Pulmonary artery endothelial cell (primary cell): Measurements from ENCODE around the gene PDGFC. TPM values are rescaled to one million over a fixed set of nuclear protein-coding genes. Genes with fewer than 3 reads are reported as not detected.

Source experiments
- DNase-seq: peaks from one replicate; pipeline ENCODE4 v3.0.0-alpha.2; 2011; ENCODE audit warnings: low read depth, low spot score
- total RNA-seq: library from RNA; depleted of rRNA; stranded (reverse); fragments of >200 nt; gene quantifications from 2 replicates; pipeline ENCODE4 v1.2.3, GENCODE V29; 2014

The PDGFC gene
- total RNA-seq, 1 donor from 2014 or later, result 11.7 TPM

DNA sequence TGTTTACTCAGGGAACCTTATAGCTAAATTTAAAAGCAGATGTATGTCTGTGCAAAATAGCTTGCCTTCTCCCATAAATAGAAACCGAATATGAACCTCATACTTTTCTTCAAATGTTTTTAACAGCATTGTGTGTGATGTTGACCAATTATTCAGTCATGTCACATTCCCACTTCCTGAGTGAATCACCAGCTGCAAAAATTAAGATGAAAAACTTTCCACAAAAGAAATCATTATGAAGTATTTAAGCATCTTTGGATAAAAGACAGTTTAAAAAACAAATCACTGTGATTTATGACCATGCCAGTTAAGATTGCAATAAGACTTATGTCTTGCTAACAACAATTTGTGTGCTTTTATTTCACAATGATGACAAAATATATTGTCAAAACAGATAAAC, 220.1 kb downstream of the PDGFC start:
- DNase-seq, result peak; percentile 19

DNA sequence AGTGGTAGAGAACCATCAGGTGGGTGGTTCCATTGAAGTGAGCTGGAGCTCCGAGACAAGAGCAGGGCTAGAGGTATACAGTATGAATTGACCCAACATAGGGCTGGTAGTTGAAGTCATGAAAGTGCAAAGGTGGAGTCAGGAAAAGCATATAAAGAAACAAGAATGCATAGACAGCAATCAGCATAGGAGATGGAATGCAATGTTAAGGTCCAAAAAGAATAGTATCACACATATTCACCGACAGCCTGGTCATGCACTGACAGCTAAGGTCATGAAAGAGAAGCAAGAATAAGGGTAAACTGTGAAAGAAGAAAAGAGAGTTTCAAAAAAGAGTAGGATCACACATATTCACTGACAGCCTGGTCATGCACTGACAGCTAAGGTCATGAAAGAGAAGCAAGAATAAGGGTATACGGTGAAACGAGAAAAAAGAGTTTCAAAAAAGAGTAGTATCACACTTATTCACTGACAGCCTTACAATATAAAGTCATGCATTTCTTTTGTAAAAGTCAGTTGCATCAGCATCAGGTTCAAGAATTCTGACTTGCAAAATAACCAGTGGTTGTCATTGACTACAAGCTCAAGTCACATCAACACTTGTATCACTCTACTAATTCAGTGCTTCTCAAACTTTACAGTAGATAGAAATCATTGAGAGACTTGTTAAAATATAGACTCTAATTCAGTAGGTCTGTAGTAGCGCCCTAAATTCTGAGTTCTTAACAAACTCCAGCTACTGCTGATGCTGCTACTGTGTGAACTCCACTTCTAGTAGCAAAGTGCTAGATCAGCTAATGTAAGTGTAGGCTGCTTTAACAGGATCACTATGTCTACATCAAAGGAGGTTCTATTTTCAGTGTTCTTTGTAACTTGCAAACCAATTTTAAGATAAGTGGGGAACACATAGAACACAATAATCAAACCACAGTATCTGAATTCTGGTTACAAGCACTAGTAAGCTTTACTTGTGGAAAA, 221.9 kb downstream of the PDGFC start:
- no peak for DNase-seq

DNA sequence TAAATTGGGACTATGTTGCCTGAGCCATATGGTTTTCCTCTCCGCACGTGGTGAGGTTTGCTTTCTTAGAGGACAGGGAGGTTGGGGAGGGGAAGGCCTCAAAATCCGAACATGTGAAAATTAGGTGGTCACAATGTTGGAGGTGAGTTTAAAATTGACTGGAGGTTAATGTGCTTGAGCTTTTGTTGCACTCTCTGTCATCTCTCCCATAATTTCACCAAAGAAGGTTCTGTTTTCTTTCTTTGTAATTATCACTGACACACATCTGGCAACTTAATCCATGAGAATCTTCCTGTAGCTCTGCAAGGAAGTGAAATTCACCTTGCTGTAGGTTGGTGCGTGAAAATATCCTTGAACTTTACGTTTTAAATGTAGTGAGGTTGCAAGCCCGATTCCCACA, 225.5 kb downstream of the PDGFC start:
- no peak for DNase-seq

DNA sequence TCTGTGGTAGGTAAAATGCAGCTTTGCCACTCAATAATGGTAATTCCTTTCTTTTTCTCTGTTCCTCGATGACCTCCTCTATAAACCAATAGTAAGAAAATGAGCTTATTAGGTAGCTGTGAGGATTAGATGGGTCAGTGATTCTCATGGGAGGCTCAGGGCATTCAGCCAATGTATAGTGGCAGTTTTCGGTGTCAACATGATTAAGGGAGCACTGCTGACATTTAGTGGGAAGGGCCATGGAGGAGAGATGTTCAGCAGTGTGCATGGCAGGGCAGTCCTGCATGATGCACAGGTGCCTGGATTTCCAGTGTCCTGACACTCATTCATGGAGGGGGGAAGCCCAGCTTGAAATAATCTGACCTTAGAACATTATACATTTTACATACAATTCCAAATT, 232.8 kb downstream of the PDGFC start:
- DNase-seq, result no peak

DNA sequence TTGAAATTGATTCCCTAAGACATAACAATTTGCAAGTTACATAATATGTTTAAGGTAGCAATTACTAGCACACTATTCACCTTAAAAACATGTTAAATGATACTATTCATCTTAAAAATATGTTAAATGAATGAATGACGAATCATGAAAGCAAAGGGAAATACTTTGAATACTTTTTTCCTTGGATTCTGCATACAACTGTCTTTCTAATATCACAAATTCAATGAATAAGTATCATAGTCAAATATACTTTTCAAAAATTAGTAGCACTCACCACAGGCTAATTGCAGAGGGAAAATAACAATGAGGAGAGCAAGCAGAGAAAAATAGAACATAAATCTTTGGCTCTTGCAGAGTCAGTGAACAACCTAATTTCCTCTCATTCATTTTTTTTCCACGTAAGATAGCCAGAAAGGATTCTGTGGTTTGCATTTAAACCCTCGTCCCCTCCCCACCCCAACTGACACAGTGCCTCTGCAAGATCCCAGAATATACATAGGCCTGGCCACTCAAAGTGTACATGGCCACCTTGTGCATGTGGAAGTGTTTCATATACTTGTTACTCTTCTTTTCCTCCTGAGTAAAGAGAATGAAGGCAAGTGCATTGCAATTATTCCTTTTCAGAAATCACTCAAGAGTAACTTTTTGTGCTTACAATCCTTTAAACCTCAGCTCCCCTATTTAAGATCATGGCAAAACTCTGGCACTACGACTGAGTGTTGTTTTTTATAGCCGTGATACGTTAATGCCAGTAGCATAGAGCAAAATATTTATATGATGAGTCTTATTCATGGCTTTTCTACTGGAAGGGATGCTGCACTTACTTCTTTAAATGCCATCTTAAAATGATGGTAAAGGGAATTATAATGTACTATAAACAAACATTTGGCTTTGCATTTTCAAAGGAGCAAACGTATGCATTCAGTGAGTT, 236.4 kb downstream of the PDGFC start:
- DNase-seq, result no peak

DNA sequence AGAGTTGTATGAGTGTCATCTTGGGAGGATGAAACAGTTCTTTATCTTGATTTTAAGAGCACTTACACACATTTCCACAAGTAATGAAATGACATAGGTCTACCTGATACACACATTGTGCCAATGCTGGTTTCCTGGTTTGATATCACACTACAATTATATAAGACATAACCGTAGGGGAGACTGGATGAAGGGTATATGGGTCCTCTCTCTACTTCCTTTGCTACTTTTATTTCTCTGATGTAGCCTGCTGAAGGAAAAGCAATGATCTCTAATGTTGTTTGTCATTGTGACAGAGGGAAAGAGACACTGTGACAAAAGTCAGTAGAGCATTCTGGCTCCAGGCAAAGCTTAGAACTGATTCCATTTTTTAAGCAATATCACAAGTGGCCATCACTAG, 238.0 kb downstream of the PDGFC start:
- DNase-seq, result no peak

DNA sequence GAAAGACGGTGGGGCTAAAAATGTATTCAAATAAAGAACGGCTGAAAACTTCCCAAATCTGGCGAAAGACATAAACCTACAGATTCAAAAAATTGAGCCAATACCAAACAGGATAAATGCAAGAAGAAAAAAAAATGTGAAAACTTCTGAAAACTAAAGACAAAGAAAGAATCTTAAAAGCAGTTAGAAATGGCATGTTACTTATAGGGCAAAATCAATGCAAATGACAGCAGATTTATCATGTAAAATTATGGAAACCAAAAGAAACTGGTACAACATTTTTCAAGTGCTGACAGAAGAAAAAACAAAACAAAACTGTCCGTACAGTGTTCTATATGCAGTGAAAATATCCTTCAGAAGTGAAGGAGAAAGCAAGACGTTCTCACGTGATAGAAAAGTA, 239.0 kb downstream of the PDGFC start:
- no peak for DNase-seq

DNA sequence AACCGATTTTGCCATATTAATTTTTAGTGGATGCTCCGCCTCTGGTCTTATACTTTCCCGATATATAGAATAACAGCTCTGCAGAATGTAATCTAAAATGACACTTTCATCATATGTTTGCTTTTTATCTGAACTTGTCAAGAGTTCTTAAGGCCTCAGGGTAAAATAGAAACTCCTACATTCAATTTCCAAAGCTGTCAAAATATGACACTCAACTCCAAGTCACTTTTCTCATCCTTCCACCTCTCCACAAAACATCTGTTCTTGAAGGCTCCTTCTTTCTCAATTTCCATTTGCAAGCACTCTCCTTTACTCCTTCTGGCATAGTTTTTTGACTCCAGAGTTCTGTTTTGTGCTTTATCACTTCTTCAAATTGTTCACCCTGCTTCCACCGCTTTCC, 242.2 kb downstream of the PDGFC start:
- no peak for DNase-seq

DNA sequence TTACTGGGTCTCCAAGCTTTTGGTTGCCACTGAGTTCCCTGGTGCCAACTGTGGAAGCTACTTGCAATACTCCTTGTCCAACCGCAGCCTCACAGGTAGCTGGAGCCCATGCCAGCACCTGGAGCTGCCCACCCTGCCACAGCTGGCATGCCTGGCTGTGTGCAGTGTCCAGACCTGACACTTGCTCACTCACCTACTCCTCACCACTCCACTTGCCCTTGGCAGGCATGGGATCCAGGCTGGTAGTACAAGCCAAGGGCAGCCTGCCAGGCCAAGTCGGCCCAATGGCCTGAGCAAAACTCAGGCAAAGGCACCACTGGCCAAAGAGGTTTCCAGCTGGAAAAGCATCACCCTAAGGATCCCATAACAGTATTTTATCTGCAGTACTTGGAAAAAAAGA, 246.3 kb downstream of the PDGFC start:
- DNase-seq, result no peak

DNA sequence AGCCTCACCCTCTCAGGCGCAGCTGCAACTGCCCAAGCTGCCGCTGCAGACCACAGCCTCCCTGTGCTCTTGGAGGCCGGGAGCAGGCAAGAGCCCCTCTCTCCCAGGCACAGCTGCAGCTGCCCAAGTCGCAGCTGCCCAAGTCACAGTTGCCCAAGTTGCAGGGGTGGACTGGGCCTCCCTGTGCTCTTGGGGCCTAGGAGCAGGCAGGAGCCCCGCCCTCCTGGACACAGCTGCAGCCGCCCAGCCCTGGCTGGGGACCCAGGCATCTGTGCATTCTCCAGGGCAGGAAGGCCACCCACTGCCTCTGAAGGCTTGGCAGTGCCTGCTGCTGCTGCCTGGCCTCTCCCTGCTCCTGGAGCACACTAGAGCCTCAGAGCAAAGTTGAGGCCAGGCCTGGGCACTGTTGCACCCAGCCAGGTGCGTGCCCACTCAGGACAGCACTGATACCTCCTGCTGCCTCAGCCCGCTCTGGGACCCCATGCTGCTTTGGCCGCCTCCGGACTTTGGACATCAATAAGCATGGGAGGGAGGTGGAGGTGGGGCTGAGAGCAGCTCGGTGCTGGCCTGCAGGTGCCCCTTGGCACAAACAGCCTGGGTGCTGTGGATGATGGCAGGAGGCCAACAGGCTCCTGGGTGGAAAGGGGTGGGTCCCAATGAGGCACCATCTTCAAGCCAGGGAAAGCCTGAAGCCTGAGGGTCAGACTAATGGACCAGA, 247.5 kb downstream of the PDGFC start:
- DNase-seq, result no peak

DNA sequence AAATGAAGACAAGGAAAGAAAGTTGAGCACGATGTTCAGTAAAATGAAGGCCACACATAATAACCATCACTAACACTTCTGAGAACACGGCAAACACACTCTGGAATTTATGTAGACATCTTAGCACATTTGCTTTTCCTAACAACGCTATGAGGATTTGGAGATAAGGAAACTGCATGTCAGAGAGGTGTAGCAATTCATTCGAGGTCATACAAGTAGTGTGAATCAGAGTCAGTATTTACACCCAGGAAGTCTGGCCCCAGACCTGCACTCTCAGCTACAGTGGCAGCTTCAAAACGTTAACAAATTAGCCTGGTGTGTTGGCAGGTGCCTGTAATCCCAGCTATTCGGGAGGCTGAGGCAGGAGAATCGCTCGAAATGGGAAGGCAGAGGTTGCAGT, 253.4 kb downstream of the PDGFC start:
- no peak for DNase-seq

DNA sequence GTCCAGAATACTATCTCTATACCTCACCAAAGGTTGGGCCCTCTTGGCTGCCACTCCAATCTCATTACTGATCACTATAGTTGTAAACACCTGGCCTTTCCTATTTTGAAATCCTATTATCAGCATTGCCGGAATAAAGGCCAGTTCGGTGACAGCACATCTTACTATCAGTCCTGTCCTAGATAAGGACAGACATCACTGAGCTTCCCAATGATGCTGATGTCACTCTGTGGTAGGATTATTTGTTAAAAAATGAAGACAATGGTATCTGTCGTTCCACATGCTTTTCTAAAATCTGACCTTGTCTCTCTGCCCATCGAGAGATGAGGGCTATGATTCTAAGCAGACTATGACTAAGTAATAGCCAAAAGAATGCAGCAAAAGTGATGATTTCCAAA, 260.4 kb downstream of the PDGFC start:
- DNase-seq, result no peak

Other genes with a start within 250 kb of the PDGFC start
- 4.3 and 4.8 TPM in 2 replicates for gene GLRB, start 104.4 kb upstream of the PDGFC start, total RNA-seq
- gene GRIA2, start 248.9 kb upstream of the PDGFC start, total RNA-seq, result 0.07 TPM in 1 of 2 replicates, not detected in the other